H1 (cell line): Measurements from ENCODE around the gene HBQ1. TPM values are rescaled to one million over a fixed set of nuclear protein-coding genes. Genes with fewer than 3 reads are reported as not detected.

ENCODE experiments used
- BACH1 ChIP-seq: IDR thresholded peaks from 2 replicates; pipeline ENCODE4 v1.6.1; 2012; ENCODE audit warnings: low read length, improper control_type of control experiment
- CEBPB ChIP-seq: IDR thresholded peaks from 2 replicates; pipeline ENCODE4 v1.6.1; 2012; ENCODE audit warnings: low read depth, low read length
- GTF2F1 ChIP-seq: IDR thresholded peaks from 2 replicates; pipeline ENCODE4 v1.6.1; 2012; ENCODE audit warnings: low read depth, low read length, improper control_type of control experiment, borderline replicate concordance
- HDAC6 ChIP-seq: IDR thresholded peaks from one replicate; pipeline ENCODE4 v1.7.1; 2012; ENCODE audit warnings: low read depth, mild to moderate bottlenecking, inconsistent platforms, low read length, moderate library complexity
- RBBP5 ChIP-seq: IDR thresholded peaks from 2 replicates; pipeline ENCODE4 v1.7.1; 2012; ENCODE audit warnings: low read depth, mild to moderate bottlenecking, inconsistent platforms, low read length, moderate library complexity, borderline replicate concordance
- SIRT6 ChIP-seq: IDR thresholded peaks from one replicate; pipeline ENCODE4 v1.7.1; 2012; ENCODE audit warnings: low read length, inconsistent platforms
- SIX5 ChIP-seq: IDR thresholded peaks from 2 replicates; pipeline ENCODE4 v1.6.1; 2011; ENCODE audit warnings: mild to moderate bottlenecking, low read depth, low read length
- SP2 ChIP-seq: IDR thresholded peaks from 2 replicates; pipeline ENCODE4 v1.6.1; 2012; ENCODE audit warnings: mild to moderate bottlenecking, low read length, inconsistent platforms
- TAF1 ChIP-seq: IDR thresholded peaks from 2 replicates; pipeline ENCODE4 v1.6.1; 2011; ENCODE audit warnings: mild to moderate bottlenecking, low read depth, low read length
- YY1 ChIP-seq: IDR thresholded peaks from 2 replicates; pipeline ENCODE4 v1.6.1; 2011; ENCODE audit warnings: low read depth, mild to moderate bottlenecking, low read length
- polyA plus RNA-seq, 7 experiments: library from polyadenylated mRNA; depleted of rRNA in 3 of 7; stranded (reverse) in 5 of 7; unstranded in 2 of 7; fragments of >200 nt in 5 of 7; fragments of 200-250 nt in 2 of 7; gene quantifications; 1 replicate in 5 of 7; 2 replicates in 1 of 7; 4 replicates in 1 of 7; pipeline versions ENCODE4 v1.2.1 to v1.2.3, GENCODE V29; 2011 to 2013; ENCODE audit warnings: missing spikeins in 2 of 7, mixed read lengths in 2 of 7
- total RNA-seq: library from RNA; stranded (reverse); fragmentation: NEBNext Ultra II Directional; extraction: Animal tissue kit (Norgen Biotek cat#: 25700); gene quantifications from 2 replicates; pipeline ENCODE4 v1.2.1, GENCODE V29; 2021
- TF ChIP-seq, protein P1 (sequence below): IDR thresholded peaks from 2 replicates; pipeline ENCODE4 v1.6.1; 2011; ENCODE audit warnings: low read length, improper control_type of control experiment

Gene HBQ1
- total and polyA plus RNA-seq, 2 of the 8 experiments (the other 6 are each of a cell fraction or from before 2014, with no cell fraction given) = 2.9 to 17.1 TPM

DNA sequence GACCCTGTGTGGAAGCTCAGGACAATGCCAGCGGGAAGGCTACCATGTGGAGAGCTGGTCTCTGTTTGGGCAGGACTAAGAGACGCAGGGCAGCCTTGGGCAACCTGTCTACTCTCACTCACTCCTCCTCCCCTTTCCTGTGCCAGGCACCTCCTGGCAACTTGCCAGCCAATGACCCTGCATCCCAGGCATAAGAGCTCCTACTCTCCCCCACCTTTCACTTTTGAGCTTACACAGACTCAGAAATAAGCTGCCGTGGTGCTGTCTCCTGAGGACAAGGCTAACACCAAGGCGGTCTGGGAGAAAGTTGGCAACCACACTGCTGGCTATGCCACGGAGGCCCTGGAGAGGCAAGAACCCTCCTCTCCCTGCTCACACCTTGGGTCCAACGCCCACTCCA, 11.8 kb upstream of the HBQ1 start (continued):
- no peak for TF ChIP-seq TAF1
- TF ChIP-seq SIRT6 = no peak
- TF ChIP-seq RBBP5 = no peak
- TF ChIP-seq GTF2F1 = no peak
- TF ChIP-seq SP2 = no peak
- TF ChIP-seq SIX5 = no peak
- TF ChIP-seq YY1 = no peak
- no peak for TF ChIP-seq CEBPB
- TF ChIP-seq, protein P1, sequence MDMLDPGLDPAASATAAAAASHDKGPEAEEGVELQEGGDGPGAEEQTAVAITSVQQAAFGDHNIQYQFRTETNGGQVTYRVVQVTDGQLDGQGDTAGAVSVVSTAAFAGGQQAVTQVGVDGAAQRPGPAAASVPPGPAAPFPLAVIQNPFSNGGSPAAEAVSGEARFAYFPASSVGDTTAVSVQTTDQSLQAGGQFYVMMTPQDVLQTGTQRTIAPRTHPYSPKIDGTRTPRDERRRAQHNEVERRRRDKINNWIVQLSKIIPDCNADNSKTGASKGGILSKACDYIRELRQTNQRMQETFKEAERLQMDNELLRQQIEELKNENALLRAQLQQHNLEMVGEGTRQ = no peak
- TF ChIP-seq BACH1 = no peak
- no peak for TF ChIP-seq HDAC6
